Activated CD4-positive, alpha-beta T cell treated with anti-CD3 and anti-CD28 coated beads, Interleukin-2, amount 50 U/mL, for 1 hour (primary cell): Measurements from ENCODE around the gene LCN10.
A peak's percentile ranks its signal among the peaks of the same experiment; 100 is the strongest.
"Not testable (repeated sequence)": the region's sequence is repeated elsewhere in the genome, so short reads cannot be mapped to it uniquely, and the experiment has no call there.

ENCODE experiments used
- DNase-seq: peaks from one replicate; pipeline ENCODE4 v3.0.0-alpha.2; 2020

The LCN10 gene

GRCh38 chr9:136771907-136772415, 29.2 kb upstream of the LCN10 start:
- DNase-seq = no peak

GRCh38 chr9:136769710-136770191, 27.0 kb upstream of the LCN10 start:
- peak; percentile 53 for DNase-seq

GRCh38 chr9:136766410-136767120, 23.8 kb upstream of the LCN10 start:
- peak; percentile 27 for DNase-seq

- DNase-seq = not testable (repeated sequence)
These were observed 23.1 kb upstream of the LCN10 start for GRCh38 chr9:136765745-136766409.

- DNase-seq = no peak
These were observed 22.3 kb upstream of the LCN10 start for GRCh38 chr9:136765041-136765440.

GRCh38 chr9:136764301-136764891, 21.7 kb upstream of the LCN10 start, which contains the start of gene LCN15:
LCN15 (minus strand) TSS chr9:136764518; CDS start chr9:136764488, 30 bp downstream.
- DNase-seq = no peak

GRCh38 chr9:136763649-136764035, 20.9 kb upstream of the LCN10 start:
- no peak for DNase-seq

- DNase-seq = peak; percentile 44
These were observed 20.3 kb upstream of the LCN10 start for GRCh38 chr9:136762915-136763648.

GRCh38 chr9:136762221-136762691, 19.5 kb upstream of the LCN10 start:
- DNase-seq = no peak

GRCh38 chr9:136761545-136761981, 18.8 kb upstream of the LCN10 start:
- no peak for DNase-seq

GRCh38 chr9:136760834-136761544, 18.2 kb upstream of the LCN10 start:
- DNase-seq = not testable (repeated sequence)

- no peak for DNase-seq
These were observed 17.7 kb upstream of the LCN10 start for GRCh38 chr9:136760424-136760823.

GRCh38 chr9:136759436-136760325, 16.9 kb upstream of the LCN10 start:
- no peak for DNase-seq

- no peak for DNase-seq
These were observed 16.3 kb upstream of the LCN10 start for GRCh38 chr9:136759001-136759400.

- no peak for DNase-seq
These were observed 15.0 kb upstream of the LCN10 start for GRCh38 chr9:136757751-136758140.

GRCh38 chr9:136757328-136757727, 14.6 kb upstream of the LCN10 start:
- DNase-seq = no peak

- DNase-seq = no peak
These were observed 14.1 kb upstream of the LCN10 start for GRCh38 chr9:136756836-136757235.

GRCh38 chr9:136756134-136756438, 13.3 kb upstream of the LCN10 start:
- DNase-seq = no peak

- not testable (repeated sequence) for DNase-seq
These were observed 12.8 kb upstream of the LCN10 start for GRCh38 chr9:136755302-136756133.

- DNase-seq = no peak
These were observed 12.0 kb upstream of the LCN10 start for GRCh38 chr9:136754626-136755301.
